GM21360 (cell line): ENCODE measurements around the gene EVPL.
"Not testable (repeated sequence)": the region's sequence is repeated elsewhere in the genome, so short reads cannot be mapped to it uniquely, and the experiment has no call there.

Experiments
- ATAC-seq: cut with Tn5 transposase; IDR thresholded peaks from one replicate; pipeline ENCODE4 v1.9.1; 2021; ENCODE audit warnings: mild to moderate bottlenecking, moderate library complexity; ENCODE audit not compliant: unreplicated experiment

The EVPL gene

GRCh38 chr17:76048711-76049110 lies 21.6 kb upstream of the EVPL start:
- no peak for ATAC-seq

GRCh38 chr17:76048025-76048605 lies 21.0 kb upstream of the EVPL start:
- ATAC-seq, result no peak

GRCh38 chr17:76046064-76046463 lies 19.0 kb upstream of the EVPL start:
- ATAC-seq, result no peak

- ATAC-seq, result not testable (repeated sequence)
These were observed 17.4 kb upstream of the EVPL start for GRCh38 chr17:76044475-76045007.

DNA sequence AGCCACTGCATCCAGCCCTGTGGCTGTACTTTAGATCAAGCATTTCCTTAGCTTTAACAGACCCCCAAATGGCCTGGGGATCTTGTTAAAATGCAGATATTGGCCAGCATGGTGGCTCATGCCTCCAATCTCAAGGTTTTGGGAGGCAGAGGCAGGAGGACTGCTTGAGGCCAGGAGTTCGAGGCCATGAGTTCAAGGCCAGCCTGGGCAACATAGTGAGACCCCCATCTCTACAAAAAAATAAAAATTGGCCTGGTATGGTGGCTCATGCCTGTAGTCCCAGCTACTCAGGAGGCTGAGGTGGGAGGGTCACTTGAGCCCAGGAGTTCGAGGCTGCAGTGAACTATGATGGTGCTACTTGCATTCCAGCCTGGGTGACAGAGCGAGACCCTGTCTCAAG lies 15.8 kb upstream of the EVPL start:
- ATAC-seq, result not testable (repeated sequence)

DNA sequence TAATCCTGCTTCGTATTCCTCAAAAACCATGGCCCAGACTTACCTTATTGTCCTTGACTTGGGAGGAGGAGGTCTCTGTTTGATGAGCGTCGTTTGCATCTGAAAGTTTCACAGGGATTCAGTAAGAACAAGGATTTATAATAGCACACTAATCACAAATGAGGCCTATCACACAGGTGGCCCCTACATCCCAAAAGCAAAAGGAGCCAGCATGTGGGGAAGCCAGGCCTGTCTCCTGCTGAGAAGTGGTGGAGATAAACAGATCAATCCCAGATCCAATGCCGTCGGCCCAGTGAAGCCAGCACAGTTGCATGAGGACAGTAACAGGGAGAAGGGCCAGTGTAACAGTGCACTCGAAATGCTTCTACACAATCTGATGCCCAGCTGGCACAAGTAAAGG lies 13.3 kb upstream of the EVPL start:
- ATAC-seq, result no peak

GRCh38 chr17:76039121-76039520 lies 12.0 kb upstream of the EVPL start:
- ATAC-seq, result no peak

GRCh38 chr17:76038050-76038449 lies 10.9 kb upstream of the EVPL start:
- ATAC-seq, result no peak

GRCh38 chr17:76036497-76037261 lies 9.6 kb upstream of the EVPL start:
- no peak for ATAC-seq

- no peak for ATAC-seq
These were observed 7.6 kb upstream of the EVPL start for GRCh38 chr17:76034428-76035350.

- no peak for ATAC-seq
These were observed 6.0 kb upstream of the EVPL start for GRCh38 chr17:76033139-76033538.

- ATAC-seq, result no peak
These were observed 5.6 kb upstream of the EVPL start for GRCh38 chr17:76032780-76033108.

GRCh38 chr17:76032073-76032779 lies 5.1 kb upstream of the EVPL start:
- no peak for ATAC-seq

DNA sequence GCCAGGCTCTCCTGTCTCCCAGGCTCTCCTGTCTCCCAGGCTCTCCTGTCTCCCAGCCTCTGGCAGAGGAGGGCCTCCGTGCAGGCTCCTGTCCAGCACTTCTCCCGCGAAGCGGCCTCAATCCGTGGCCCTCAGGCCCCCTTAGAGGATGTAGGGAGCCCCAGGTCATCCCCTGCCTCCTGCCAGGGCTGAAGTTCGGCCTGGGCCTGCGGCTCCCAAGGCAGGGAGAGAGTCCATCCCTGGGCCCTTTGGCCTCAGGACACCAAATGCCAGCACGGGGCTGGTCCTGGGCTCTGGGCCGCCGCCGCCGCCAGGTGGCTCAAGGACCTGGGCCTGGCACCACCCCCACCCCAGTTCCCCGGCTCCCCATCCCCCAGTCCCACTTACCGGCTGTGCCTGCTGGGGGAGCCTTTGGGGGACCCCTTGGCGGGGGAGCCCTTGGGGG lies 370 bp downstream of the EVPL start:
- no peak for ATAC-seq

DNA sequence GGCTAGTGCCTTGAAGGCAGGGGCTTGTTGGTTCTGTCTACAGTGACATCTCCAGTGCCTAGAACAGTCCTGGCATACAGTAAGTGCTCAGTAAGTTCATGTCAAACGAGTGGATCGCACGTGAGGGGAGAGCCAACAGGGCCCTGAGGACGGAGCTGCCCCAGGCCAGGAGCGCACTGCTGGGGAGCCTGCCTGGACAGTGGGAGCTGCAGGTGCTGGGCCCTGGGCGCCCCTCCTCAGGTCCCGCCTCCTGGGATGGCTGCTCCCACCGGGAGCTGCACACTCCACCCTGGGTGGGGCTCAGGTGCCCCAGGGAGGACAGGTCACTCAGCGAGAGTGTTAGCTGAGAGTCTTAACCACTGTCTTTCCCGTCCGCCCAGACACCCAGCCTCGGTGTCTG lies 1.8 kb downstream of the EVPL start:
- ATAC-seq, result no peak

DNA sequence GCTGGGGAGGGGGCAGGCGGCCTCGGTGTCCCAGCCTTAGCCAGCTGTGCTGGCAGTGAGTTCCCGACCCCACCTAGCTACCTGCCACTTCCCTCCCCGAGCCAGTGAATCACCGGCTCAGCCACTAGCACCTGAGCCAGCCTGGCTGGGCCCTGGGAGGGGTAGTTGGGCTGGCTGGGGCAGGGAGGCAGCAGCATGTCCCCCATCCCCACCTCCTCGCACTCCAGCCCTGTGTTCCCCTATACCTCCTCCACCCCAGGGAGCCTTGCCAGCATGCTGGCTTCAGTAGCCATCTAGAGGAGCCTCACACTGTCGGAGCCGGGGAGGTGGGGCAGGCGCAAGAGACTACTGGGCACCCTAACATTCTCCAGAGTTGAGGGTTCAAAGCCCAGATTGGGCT lies 2.8 kb downstream of the EVPL start:
- no peak for ATAC-seq

DNA sequence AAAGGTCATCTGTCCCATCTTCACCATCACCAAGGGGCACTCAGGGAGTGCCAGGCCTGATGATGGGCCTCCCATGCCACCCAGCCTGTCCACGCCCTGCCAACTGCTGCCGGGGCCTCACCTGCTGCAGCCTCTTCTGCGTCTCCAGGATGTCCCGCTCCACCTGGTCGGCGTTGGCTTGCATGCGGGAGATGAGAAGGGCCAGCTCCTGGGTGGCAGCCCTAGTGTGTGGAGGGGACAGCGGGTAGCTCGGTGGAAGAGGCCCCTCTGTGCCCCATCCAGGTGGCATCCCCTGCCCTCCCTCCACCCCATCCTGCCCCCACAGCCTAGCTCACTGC lies 3.2 kb downstream of the EVPL start:
- ATAC-seq, result no peak

DNA sequence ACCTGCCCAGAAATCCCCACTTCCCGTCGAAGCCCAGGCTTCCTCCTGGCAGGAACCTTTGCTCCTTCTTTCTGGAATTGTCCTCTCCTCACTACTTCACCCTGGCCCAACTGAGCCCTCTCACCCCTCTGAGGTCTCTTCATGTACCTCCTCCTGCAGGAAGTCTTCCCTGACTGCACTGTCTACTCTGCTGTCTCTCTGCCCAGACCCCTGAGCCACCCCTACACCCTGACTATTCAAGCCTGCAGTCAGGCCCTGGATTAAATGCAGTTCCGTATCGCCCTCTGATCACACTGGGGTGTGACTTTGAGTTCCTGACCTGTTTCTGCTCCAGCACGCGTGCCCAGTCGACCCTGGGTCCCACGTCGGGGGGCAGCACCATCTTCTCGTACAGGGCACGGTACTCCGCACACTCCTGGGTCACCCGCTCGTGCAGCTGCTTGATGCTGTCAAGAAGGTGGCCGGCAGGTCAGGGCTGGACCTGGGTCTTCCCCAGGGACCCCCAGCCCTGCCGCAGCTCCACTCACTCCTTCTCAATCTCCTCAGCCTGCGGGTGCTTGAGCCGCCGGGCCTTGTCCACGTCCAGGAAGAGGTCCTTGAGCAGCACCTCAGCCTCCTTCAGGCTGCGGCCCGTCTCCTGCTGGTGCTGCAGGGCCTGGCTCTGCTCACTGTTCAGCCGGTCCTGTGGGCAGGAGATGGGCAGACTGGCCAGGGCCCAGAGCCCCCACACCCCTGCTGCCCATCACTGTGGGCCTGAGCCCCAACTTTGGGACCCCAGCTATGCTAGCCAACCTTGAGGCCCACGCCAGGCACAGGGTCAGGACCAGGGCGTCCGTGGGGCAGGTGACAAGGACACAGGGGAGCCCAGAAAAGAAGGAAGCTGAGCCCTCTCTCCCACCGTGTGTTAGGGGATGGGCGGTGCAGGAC lies 3.9 kb downstream of the EVPL start:
- no peak for ATAC-seq

GRCh38 chr17:76022285-76022684 lies 4.8 kb downstream of the EVPL start:
- no peak for ATAC-seq
